ENCODE results near the gene TAF5L. TPM values are rescaled to one million over a fixed set of nuclear protein-coding genes. Genes with fewer than 3 reads are reported as not detected.

Gene TAF5L
- total and polyA plus RNA-seq, 9 donors: 7.6 to 19.8 (median 12.5) TPM

DNA sequence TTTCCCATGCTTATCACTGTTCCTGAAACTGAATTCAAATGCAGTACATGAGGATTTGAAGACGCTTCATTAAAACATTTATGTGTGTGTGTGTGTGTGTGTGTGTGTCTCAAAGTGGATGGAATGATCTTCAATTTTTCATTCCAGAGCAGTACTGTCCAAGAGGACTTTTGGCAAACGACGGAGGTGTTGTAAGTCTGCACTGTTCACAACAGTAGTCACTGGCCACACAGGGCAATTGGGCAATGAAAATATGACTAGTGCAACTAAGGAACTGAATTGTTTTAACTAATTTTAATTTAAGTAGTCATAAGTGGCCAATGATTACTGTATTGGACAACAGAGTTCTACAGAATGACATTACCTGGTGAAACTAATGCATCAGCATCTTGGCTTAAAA, 5.0 kb downstream of the TAF5L start:
- no peaks in the 10 kb centered on the region for H3K36me3 ChIP-seq
- H3K9me3 ChIP-seq: no peaks in the 10 kb centered on the region
- no peak for DNase-seq
- no peaks in the 10 kb centered on the region for H3K27me3 ChIP-seq
- peaks cover 9% of the 10 kb centered on the region for H3K4me1 ChIP-seq (ENCODE audit: insufficient read depth)
- 20 to 41% (median 23%) methylated on average over 3 of the region's 3 CpGs for WGBS, 3 donors
- H3K4me3 ChIP-seq: no peak overlapping the region
- no peak overlapping the region for H3K27ac ChIP-seq
- no peak for TF ChIP-seq POLR2A (IDR thresholded peaks at IDR 0.05)
- no peak for TF ChIP-seq EP300 (IDR thresholded peaks at IDR 0.05)
- TF ChIP-seq, protein P1, sequence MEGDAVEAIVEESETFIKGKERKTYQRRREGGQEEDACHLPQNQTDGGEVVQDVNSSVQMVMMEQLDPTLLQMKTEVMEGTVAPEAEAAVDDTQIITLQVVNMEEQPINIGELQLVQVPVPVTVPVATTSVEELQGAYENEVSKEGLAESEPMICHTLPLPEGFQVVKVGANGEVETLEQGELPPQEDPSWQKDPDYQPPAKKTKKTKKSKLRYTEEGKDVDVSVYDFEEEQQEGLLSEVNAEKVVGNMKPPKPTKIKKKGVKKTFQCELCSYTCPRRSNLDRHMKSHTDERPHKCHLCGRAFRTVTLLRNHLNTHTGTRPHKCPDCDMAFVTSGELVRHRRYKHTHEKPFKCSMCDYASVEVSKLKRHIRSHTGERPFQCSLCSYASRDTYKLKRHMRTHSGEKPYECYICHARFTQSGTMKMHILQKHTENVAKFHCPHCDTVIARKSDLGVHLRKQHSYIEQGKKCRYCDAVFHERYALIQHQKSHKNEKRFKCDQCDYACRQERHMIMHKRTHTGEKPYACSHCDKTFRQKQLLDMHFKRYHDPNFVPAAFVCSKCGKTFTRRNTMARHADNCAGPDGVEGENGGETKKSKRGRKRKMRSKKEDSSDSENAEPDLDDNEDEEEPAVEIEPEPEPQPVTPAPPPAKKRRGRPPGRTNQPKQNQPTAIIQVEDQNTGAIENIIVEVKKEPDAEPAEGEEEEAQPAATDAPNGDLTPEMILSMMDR (IDR thresholded peaks at IDR 0.05): no peak
- intact Hi-C loops (cut with DNase I): loop anchor here in 1 of 4 donors (10.0 kb wide), 1 partner anchor 56 kb away; no protein-coding TSS in a partner anchor

DNA sequence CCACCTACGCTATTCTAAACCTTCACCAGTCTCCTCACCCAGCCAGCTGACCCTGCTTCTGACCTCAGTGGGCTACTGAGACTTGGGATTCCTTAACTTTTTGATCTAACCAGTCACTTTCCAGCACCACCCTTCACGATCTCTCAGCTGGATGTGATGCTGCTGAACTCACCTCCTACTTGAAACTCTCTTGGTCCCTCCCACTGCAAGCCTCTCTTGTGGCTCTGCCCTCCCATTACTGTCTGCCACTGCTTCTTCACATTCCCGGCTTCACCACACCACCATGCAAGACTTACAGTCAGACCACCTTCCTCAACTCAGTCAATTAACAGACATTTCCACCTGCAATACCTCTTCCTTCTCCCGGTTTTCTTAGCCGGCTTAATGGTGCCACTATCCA, 6.3 kb downstream of the TAF5L start:
- Histone ChIP-seq H3K36me3 (no peaks in the 10 kb centered on the region), H3K27ac (no peak overlapping the region), H3K27me3 (no peaks in the 10 kb centered on the region), H3K4me1 (ENCODE audit: insufficient read depth) (peaks cover 6% of the 10 kb centered on the region), H3K9me3 (no peaks in the 10 kb centered on the region), H3K4me3 (no peak overlapping the region)
- TF ChIP-seq POLR2A (IDR thresholded peaks at IDR 0.05) (no peak), EP300 (IDR thresholded peaks at IDR 0.05) (no peak)
- TF ChIP-seq, protein P1 (IDR thresholded peaks at IDR 0.05): no peak
- DNase-seq: no peak
- WGBS, 3 donors: 88 to 95% (median 91%) methylated on average over 5 of the region's 5 CpGs
- intact Hi-C loops (cut with DNase I): loop anchor here in 1 of 4 donors (10.0 kb wide), 1 partner anchor 55 kb away; no protein-coding TSS in a partner anchor

DNA sequence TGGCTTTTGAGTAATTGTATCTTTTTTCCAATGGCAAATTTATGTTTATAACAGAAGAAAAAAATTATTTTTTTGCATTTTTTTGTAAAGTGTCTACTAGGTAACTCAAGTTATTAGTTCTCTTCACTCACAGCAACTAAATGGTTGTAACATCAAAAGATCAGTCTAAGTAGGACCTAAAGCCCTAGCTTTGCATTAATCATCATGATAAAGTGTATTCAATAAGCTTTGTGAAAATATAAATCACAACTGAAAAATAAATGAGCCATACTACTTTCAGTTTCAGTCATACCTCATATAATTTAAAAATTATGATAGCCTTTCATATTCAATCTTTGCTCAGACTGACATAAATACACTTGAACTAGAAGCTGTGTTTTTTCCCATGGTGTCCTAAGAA, 6.9 kb downstream of the TAF5L start:
- no peak overlapping the region for H3K27ac ChIP-seq
- no peaks in the 10 kb centered on the region for H3K9me3 ChIP-seq
- H3K36me3 ChIP-seq: no peaks in the 10 kb centered on the region
- H3K4me1 ChIP-seq (ENCODE audit: insufficient read depth): peaks cover 4% of the 10 kb centered on the region
- intact Hi-C loops (cut with DNase I): no loop called here
- no peaks in the 10 kb centered on the region for H3K27me3 ChIP-seq
- TF ChIP-seq, protein P1 (IDR thresholded peaks at IDR 0.05): no peak
- TF ChIP-seq EP300 (IDR thresholded peaks at IDR 0.05) (no peak), POLR2A (IDR thresholded peaks at IDR 0.05) (no peak)
- no peak for DNase-seq
- no peak overlapping the region for H3K4me3 ChIP-seq

DNA sequence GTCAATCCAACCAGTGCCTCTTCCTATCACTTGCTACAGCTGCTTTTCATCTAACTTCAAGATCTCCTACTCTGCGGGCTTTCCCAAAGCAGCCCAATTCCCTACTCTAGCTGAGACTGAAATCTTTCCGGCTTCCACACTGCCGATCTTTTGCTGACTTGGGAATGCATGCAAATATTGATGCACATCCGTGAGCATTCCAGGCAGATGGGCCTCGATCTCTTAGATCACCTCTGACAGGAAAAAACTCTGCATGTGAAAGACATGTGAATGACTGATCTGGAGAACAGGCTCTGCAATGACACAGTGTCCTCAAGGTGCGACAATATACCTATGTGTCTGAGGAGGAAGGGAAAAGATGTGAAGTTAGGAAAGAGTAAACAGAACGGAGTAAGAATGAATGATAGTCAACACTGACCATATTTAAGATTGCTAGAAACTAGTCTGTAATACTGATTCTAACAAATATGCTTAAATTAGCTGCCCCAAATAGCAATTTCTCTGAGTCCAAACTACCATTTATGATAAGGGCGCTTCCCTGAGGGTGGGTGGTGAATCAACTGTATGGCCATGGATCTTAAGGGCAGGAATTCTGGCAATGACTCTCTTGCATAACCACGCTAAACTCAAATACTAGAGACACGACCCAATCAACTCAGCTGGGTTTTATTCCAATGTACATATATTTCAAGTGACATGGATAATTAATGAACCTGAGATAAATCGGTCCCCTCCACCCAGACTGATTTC, 8.4 kb downstream of the TAF5L start:
- DNase-seq: no peak
- Histone ChIP-seq H3K4me1 (ENCODE audit: insufficient read depth) (no peaks in the 10 kb centered on the region), H3K27ac (no peak overlapping the region), H3K36me3 (no peaks in the 10 kb centered on the region), H3K9me3 (no peaks in the 10 kb centered on the region), H3K4me3 (no peak overlapping the region), H3K27me3 (no peaks in the 10 kb centered on the region)
- TF ChIP-seq, protein P1 (IDR thresholded peaks at IDR 0.05): no peak
- no peak for TF ChIP-seq POLR2A (IDR thresholded peaks at IDR 0.05)
- TF ChIP-seq EP300 (IDR thresholded peaks at IDR 0.05): no peak
- WGBS, 3 donors: 84 to 88% (median 86%) methylated on average over 11 of the region's 11 CpGs
- intact Hi-C loops (cut with DNase I): loop anchor here in 1 of 4 donors (1.0 kb wide), 1 partner anchor 31 kb away; no protein-coding TSS in a partner anchor
